Upper lobe of left lung (tissue), 6 donors: ENCODE measurements around the gene DROSHA. TPM values are rescaled to one million over a fixed set of nuclear protein-coding genes. Genes with fewer than 3 reads are reported as not detected.

Experiments used
- ATAC-seq, 2 donors: fragments of 200-7000 bp; cut with Tn5 transposase; one replicate each; pipeline ENCODE4 v1.9.1; 2022; ENCODE audit warnings: mild to moderate bottlenecking in 2 of 2, moderate library complexity in 2 of 2; ENCODE audit not compliant: low FRiP score in 2 of 2
- DNase-seq, 2 donors: peaks; one replicate each; pipeline ENCODE4 v3.0.0-alpha.2; 2019 to 2020
- H3K27ac ChIP-seq, 4 donors: fragments of 200-600 bp; sonication (generic); one replicate each; pipeline ENCODE4 v1.5.1; 2016 to 2019
- H3K27me3 ChIP-seq, 4 donors: fragments of 200-600 bp; sonication (generic); one replicate each; pipeline ENCODE4 v1.5.1; 2017 to 2019
- H3K36me3 ChIP-seq, 4 donors: fragments of 200-600 bp; sonication (generic); one replicate each; pipeline ENCODE4 v1.5.1; 2016 to 2019
- H3K4me1 ChIP-seq, 4 donors: fragments of 200-600 bp; sonication (generic); one replicate each; pipeline ENCODE4 v1.5.1; 2018 to 2019
- H3K4me3 ChIP-seq, 4 donors: fragments of 200-600 bp; sonication (generic); one replicate each; pipeline ENCODE4 v1.5.1; 2017 to 2019; ENCODE audit warnings: mild to moderate bottlenecking in 2 of 4, moderate library complexity in 1 of 4
- H3K9me3 ChIP-seq, 4 donors: fragments of 200-600 bp; sonication (generic); one replicate each; pipeline ENCODE4 v1.5.1; 2018 to 2019
- CTCF ChIP-seq, 6 experiments: fragments of 450-650 bp in 4 of 6; fragments of 200-600 bp in 2 of 6; sonication (generic) in 2 of 6; IDR thresholded peaks; one replicate each; pipeline ENCODE4 v1.5.1; 2016 to 2019; ENCODE audit warnings: antibody characterized with exemption in 6 of 6
- EP300 ChIP-seq, 4 donors: sonication (generic); formaldehyde crosslinking; IDR thresholded peaks; one replicate each; pipeline ENCODE4 v1.5.1; 2017; ENCODE audit warnings: antibody characterized with exemption in 4 of 4, control low read depth in 2 of 4
- POLR2A ChIP-seq, 4 donors: fragments of 450-650 bp; IDR thresholded peaks; one replicate each; pipeline ENCODE4 v1.5.1; 2016 to 2017; ENCODE audit warnings: antibody characterized with exemption in 4 of 4, mild to moderate bottlenecking in 2 of 4
- POLR2AphosphoS5 ChIP-seq, 2 donors: sonication (generic); formaldehyde crosslinking; IDR thresholded peaks; one replicate each; pipeline ENCODE4 v1.5.1; 2017; ENCODE audit warnings: antibody characterized with exemption in 2 of 2
- WGBS, 2 donors: methylation state at CpG; one replicate each; pipeline ENCODE4 v1.1.5; 2017 to 2018; 5-methylcytosine and 5-hydroxymethylcytosine counted together
- small RNA-seq, 4 donors: library from RNA; depleted of rRNA; stranded (forward); fragments of <200 nt; gene quantifications; one replicate each; pipeline ENCODE3, GENCODE V24; 2016
- total RNA-seq, 6 donors: library from RNA; depleted of rRNA in 4 of 6; stranded (reverse); fragments of >200 nt in 4 of 6; gene quantifications; one replicate each; pipeline versions ENCODE4 v1.1.0 to v1.2.1, GENCODE V29; 2016 to 2021
- donor health status: DM: no; HTN: no; CAD: no; lungs with moderate emphysema.
- donor health status: DM: no; HTN: yes; CAD: no; lungs with severe emphysema.

The DROSHA gene
- total RNA-seq, 6 donors from 2014 or later = 26.7 to 68.3 (median 50.9) TPM

DNA sequence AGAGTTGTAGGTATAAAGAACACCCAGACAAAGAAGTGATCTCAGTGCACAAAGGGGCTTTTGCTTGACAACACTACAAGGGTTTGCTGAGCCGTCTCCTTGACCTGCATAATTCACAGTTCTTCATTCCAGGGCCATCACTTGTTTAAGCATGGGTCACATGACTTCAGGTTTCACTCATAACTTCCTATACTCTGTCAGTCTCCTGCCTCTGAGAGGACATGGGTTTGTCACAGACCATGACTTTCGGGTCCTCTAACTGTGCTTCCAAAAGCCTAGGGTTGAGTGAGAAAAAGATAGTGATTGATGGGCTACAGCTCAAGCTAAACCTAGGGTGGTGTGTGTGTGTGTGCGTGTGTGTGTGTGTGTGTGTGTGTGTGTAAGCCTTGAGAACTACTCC lies 172.1 kb downstream of the DROSHA start:
- Histone ChIP-seq H3K27ac (no peak overlapping the region), H3K27me3 (no peaks in the 10 kb centered on the region), H3K4me3 (no peak overlapping the region), H3K4me1 (no peaks in the 10 kb centered on the region), H3K36me3 (no peaks in the 10 kb centered on the region), H3K9me3 (peaks cover 0 to 2% (median 0%) of the 10 kb centered on the region in 4 donors)
- DNase-seq (no peak), ATAC-seq (no peak)
- WGBS, 2 donors = 44 to 65% methylated on average over 3 of the region's 3 CpGs
- TF ChIP-seq CTCF (IDR thresholded peaks at IDR 0.05) (no peak), POLR2AphosphoS5 (IDR thresholded peaks at IDR 0.05) (no peak), POLR2A (IDR thresholded peaks at IDR 0.05) (no peak), EP300 (IDR thresholded peaks at IDR 0.05) (no peak)

DNA sequence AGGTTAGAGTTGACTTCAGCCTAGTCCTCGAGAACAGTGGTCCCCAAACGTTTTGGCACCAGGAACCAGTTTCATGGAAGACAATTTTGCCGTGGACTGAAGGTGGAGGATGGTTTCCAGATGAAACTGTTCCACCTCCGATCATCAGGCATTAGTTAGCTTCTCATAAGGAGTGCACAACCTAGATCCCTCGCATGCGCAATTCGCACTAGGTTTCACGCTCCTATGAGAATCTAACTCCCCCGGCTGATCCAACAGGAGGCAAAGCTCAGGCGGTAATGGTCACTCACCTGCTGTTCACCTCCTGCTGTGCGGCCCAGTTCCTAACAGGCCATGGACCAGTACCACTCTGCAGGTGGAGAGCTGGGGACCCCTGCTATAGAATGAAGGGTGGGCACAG lies 174.9 kb downstream of the DROSHA start:
- 79 to 84% methylated on average over 11 of the region's 11 CpGs for WGBS, 2 donors
- H3K27ac ChIP-seq = no peak overlapping the region
- no peak for DNase-seq
- TF ChIP-seq POLR2AphosphoS5 (IDR thresholded peaks at IDR 0.05) = no peak
- no peak for TF ChIP-seq CTCF (IDR thresholded peaks at IDR 0.05)
- no peak for TF ChIP-seq EP300 (IDR thresholded peaks at IDR 0.05)
- TF ChIP-seq POLR2A (IDR thresholded peaks at IDR 0.05) = no peak
- peaks cover 0 to 2% (median 0%) of the 10 kb centered on the region in 4 donors for H3K9me3 ChIP-seq
- no peak for ATAC-seq
- H3K36me3 ChIP-seq = no peaks in the 10 kb centered on the region
- no peak overlapping the region for H3K4me3 ChIP-seq
- no peaks in the 10 kb centered on the region for H3K27me3 ChIP-seq
- no peaks in the 10 kb centered on the region for H3K4me1 ChIP-seq

DNA sequence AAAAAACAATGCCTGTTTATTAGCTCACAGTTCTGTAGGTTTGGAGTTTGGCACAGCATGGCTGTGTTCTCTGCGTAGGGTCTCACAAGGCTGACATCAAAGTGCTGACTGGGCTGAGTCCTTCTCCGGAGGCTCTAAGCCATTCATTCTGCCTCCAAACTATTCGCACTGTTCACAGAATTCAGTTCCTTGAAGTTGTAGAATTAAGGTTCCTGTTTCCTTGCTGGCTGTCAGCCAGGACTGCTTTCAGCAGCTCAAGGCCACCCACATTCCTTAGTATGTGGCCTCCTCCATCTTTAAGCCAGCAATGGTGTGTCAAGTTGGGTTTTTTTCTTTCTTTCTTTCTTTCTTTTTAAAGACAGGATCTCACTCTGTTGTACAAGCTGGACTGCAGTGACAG lies 176.6 kb downstream of the DROSHA start:
- ATAC-seq (no peak), DNase-seq (no peak)
- WGBS, 2 donors = 51 to 54% methylated on average over 3 of the region's 3 CpGs

More for the DNA sequence above, 176.6 kb downstream of the DROSHA start:
- Histone ChIP-seq H3K4me3 (no peak overlapping the region), H3K4me1 (no peaks in the 10 kb centered on the region), H3K9me3 (peaks cover 0 to 2% (median 0%) of the 10 kb centered on the region in 4 donors), H3K27me3 (no peaks in the 10 kb centered on the region), H3K36me3 (no peaks in the 10 kb centered on the region), H3K27ac (no peak overlapping the region)
- TF ChIP-seq POLR2A (IDR thresholded peaks at IDR 0.05) = no peak
- TF ChIP-seq POLR2AphosphoS5 (IDR thresholded peaks at IDR 0.05) = no peak
- TF ChIP-seq CTCF (IDR thresholded peaks at IDR 0.05) = no peak
- no peak for TF ChIP-seq EP300 (IDR thresholded peaks at IDR 0.05)

Small RNA genes within 50 kb of the gene (small RNA-seq; reads per million reads assigned to genes)
- 0 reads per million in 4 donors for gene RF00019

Other genes with a start within 250 kb of the DROSHA start
- gene C5orf22, start 208 bp upstream of the DROSHA start, total RNA-seq = 10 to 100 TPM; 13.3 to 21.9 (median 17.9) TPM
- 10 to 100 TPM; 53.4 to 73.6 (median 68.4) TPM for gene PDZD2, start 107.0 kb upstream of the DROSHA start, total RNA-seq